Neural cell (in vitro differentiated cells): ENCODE measurements around the gene ZNF148.

Experiments used
- CTCF ChIP-seq: fragments of 450-650 bp; IDR thresholded peaks from 2 replicates; pipeline ENCODE4 v1.5.1; 2014; ENCODE audit warnings: antibody characterized with exemption, mild to moderate bottlenecking, moderate library complexity; ENCODE audit not compliant: poor library complexity, severe bottlenecking
- EZH2 ChIP-seq: fragments of 200-600, 300-800 bp; shearing (Covaris generic), sonication (generic); IDR thresholded peaks from 2 replicates; pipeline ENCODE4 v1.6.1; 2014; ENCODE audit warnings: antibody characterized with exemption, low read length, borderline replicate concordance, mild to moderate bottlenecking; ENCODE audit not compliant: insufficient read depth, poor library complexity, severe bottlenecking
- REST ChIP-seq: IDR thresholded peaks from 2 replicates; pipeline ENCODE4 v1.6.1; 2012; ENCODE audit warnings: borderline replicate concordance
- SMC3 ChIP-seq: fragments of 450-650 bp; conservative IDR thresholded peaks from 2 replicates; pipeline ENCODE4 v1.6.1; 2014; ENCODE audit warnings: antibody characterized with exemption, mild to moderate bottlenecking, moderate library complexity; ENCODE audit not compliant: poor library complexity

- TF ChIP-seq CTCF (no peak), SMC3 (no peak), EZH2 (no peak), REST (no peak)
These were observed 16.2 kb downstream of the ZNF148 start for GRCh38 chr3:125358923-125359322.
